ENCODE results near the gene RAPGEF2.

The RAPGEF2 gene

DNA sequence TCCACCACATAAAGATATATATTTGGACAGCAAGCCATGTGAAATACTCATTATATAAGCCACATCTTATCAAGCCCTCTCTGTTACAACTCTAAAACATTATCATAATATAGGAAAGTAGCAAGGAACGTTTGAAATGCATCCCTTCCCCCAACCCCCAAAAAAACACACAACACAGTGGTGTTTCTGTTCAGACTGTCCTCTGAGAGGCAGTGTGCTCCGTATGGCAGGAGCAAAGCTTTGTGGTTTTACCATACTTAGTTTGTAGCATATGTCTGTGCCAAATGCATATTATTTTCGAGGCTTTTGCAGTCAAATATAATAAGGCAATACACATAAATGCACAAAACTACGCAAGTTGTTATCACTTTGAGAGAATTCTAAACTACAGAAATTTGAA, 194.2 kb downstream of the RAPGEF2 start:
- TF ChIP-seq, protein P1, sequence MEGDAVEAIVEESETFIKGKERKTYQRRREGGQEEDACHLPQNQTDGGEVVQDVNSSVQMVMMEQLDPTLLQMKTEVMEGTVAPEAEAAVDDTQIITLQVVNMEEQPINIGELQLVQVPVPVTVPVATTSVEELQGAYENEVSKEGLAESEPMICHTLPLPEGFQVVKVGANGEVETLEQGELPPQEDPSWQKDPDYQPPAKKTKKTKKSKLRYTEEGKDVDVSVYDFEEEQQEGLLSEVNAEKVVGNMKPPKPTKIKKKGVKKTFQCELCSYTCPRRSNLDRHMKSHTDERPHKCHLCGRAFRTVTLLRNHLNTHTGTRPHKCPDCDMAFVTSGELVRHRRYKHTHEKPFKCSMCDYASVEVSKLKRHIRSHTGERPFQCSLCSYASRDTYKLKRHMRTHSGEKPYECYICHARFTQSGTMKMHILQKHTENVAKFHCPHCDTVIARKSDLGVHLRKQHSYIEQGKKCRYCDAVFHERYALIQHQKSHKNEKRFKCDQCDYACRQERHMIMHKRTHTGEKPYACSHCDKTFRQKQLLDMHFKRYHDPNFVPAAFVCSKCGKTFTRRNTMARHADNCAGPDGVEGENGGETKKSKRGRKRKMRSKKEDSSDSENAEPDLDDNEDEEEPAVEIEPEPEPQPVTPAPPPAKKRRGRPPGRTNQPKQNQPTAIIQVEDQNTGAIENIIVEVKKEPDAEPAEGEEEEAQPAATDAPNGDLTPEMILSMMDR (conservative IDR thresholded peaks at IDR 0.05): no peak
- no peak for TF ChIP-seq ZFX (IDR thresholded peaks at IDR 0.05)
- no peak overlapping the region for H3K27ac ChIP-seq

DNA sequence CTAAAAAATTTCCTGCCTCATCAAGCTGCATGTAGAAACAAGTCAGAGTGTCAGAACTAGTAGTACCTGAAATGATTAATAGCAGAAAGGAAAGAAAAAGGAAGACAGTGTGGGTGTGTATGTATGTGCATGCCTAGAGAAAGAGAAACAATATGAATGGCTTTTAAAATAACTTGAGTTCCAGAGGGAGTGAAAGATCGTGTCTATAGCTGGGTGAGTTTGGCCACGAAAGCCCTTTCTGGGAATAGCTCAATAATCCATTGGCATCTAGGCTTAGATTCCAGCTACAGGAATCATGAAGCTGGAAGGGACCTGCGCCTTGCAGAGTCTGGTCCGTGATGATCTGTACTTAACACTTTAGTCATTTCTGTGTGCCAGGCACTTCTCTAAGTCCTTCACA, 195.6 kb downstream of the RAPGEF2 start:
- no peak for TF ChIP-seq ZFX (IDR thresholded peaks at IDR 0.05)
- TF ChIP-seq, protein P1 (conservative IDR thresholded peaks at IDR 0.05): no peak
- no peak overlapping the region for H3K27ac ChIP-seq

DNA sequence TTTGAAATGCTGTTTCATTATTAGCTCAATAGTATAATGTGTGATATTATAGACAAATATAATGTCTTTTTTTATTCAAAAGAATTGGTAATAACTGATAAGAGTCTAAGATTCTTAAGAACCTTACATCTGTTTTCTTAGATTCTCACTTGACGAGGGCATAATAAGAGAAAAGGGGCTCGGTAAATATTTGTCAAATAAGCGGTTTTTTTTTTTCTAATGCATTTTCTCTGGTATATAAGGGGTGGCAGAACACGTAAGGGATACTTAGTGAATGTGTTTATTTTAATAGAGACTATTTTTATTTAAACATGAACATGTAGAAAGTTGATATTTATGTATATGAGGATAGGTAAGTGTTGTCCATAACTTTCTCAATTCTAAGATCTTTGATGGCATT, 200.6 kb downstream of the RAPGEF2 start:
- TF ChIP-seq, protein P1 (conservative IDR thresholded peaks at IDR 0.05): no peak
- no peak for TF ChIP-seq ZFX (IDR thresholded peaks at IDR 0.05)
- H3K27ac ChIP-seq: no peak overlapping the region

DNA sequence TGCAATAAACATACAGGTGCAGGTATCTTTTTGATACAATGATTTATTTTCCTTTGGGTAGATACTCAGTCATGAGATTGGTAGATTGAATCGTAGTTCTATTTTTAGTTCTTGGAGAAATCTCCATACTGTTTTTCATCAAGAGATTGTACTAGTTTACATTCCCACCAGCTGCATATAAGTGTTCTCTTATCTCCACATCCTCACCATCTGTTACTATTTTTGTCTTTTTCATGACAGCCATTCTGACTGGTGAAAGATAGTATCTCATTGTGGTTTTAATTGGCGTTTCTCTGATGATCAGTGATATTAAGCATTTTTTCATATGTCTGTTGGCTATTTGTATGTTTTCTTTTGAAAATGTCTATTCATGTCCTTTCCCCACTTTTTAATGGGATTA, 202.2 kb downstream of the RAPGEF2 start:
- no peak overlapping the region for H3K27ac ChIP-seq
- TF ChIP-seq ZFX (IDR thresholded peaks at IDR 0.05): no peak
- TF ChIP-seq, protein P1 (conservative IDR thresholded peaks at IDR 0.05): no peak

DNA sequence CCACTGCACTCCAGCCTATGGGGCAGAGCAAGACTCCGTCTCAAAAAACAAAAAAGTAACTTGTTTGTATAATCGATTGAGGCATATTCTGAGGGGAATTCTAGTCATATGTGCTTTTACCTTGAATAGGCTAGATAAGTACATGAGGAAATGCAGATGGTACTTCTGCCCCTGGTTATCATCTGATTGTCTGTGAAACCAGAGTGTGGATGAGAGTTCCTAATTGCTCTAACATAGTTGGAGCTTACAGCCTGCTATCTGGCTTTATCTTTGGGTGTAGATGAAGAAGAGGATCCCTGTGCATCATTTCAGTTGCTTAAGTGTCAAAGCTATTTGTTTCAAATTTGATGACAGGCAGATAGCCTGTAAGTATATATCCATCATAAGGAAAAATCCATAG, 205.1 kb downstream of the RAPGEF2 start:
- no peak overlapping the region for H3K27ac ChIP-seq

DNA sequence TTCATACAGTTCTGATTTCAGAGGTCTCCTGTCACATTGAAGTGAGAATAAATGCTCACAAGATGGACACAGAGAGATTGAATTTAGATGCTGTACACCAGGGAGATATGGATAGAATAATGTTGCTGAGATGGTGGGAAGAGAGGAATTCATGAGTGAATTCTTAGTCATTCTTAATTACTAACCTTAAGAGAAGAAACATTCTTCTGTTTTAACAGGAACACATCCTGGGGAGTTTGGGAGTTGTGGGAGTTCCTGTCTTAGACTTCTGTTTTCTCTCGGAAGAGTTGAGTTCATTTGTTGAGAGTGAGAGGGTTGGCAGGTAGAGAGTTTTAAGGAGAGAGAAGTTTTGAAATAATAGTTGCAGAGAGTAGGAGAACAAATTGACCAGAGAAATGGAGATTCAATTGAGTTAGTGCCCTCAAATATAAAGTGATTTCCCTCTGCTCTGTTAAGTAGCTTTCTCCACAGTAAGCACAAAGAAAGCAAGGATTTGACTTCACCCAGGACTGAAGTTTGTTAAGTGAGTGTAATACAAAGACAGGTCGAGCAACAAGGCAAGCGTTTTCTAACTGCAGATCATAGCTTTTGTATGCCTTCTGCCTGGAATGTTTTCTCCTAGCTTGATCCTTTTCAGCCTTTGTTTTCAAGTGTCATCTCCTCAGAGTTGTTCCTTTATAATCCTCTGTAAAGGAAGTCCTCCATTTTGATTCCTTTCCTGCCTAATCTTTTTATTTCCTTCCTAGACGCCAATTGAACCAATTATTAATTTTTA, 205.9 kb downstream of the RAPGEF2 start:
- no peak overlapping the region for H3K27ac ChIP-seq

More for the DNA sequence above, 205.1 kb downstream of the RAPGEF2 start:
- no peak for TF ChIP-seq ZFX (IDR thresholded peaks at IDR 0.05)
- TF ChIP-seq, protein P1 (conservative IDR thresholded peaks at IDR 0.05): no peak

DNA sequence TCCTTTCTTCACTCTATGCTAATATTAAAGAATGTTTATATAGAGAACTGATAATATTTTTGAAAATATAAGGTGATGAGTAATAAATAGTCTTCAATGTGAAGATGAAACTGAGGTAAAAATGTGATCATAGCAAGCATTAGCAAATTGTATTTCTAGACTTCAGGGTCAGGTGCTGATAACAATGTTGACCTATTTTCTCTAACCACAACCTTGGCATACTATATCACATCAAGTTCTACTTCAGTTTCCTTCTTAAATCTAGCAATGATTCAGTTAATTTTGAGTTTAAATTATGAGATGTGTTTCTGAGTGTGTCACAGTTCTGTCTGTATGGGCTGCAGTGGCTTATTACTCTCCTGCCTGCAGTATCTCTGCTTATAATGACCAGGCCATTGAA, 209.4 kb downstream of the RAPGEF2 start:
- TF ChIP-seq ZFX (IDR thresholded peaks at IDR 0.05): no peak
- TF ChIP-seq, protein P1 (conservative IDR thresholded peaks at IDR 0.05): no peak
- H3K27ac ChIP-seq: no peak overlapping the region

More for the DNA sequence above, 205.9 kb downstream of the RAPGEF2 start:
- TF ChIP-seq ZFX (IDR thresholded peaks at IDR 0.05): no peak
- TF ChIP-seq, protein P1 (conservative IDR thresholded peaks at IDR 0.05): no peak
